Anterior cingulate cortex (tissue), 58 donors: ENCODE measurements around the gene STC2.

Source experiments
- DNase-seq, 58 donors: peaks; one replicate each; lab custom pipeline; 2025; lab: John Stamatoyannopoulos, UW

Gene STC2

DNA sequence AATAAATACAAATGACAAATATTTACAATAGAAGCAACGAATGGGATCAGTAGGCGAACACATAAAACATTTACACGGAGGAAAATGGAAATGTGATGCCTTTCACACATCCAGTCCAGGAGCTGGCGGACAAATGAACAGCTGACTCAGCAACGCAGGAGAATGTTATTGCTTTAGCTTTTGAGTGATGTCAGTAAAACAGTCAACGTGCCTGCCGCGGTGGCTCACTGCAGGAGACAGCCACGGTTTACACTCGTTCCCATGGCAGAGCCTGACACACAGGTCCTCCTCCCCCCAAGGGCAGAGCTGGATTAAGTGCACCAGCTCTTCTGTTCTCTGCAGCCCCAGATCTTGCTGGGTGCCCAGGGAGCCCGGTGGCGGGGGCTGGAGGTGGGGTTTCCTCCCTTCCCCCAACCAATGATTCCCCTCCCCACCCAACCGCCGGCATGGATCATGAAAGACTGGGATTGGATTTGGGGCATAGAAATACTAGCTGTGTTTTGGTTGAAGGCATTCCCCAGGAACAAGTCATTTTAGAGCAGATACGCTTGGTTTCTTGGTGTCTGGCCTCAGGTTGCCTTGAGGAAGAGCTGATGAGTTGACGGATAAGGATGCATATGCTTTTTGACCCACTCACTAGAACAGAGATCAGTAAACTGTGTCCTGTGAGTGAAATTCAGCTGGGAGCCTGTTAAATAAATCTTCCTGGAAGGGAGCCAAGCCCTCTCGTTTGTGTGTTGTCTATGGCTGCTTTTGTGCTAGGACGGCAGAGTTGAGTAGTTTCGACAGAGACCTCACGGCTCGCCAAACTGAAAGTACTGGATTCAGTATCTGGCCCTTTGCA is 12.5 kb downstream of the STC2 start:
- DNase-seq = peak in 8 of 58 donors; percentile 2 to 50 (median 16)

DNA sequence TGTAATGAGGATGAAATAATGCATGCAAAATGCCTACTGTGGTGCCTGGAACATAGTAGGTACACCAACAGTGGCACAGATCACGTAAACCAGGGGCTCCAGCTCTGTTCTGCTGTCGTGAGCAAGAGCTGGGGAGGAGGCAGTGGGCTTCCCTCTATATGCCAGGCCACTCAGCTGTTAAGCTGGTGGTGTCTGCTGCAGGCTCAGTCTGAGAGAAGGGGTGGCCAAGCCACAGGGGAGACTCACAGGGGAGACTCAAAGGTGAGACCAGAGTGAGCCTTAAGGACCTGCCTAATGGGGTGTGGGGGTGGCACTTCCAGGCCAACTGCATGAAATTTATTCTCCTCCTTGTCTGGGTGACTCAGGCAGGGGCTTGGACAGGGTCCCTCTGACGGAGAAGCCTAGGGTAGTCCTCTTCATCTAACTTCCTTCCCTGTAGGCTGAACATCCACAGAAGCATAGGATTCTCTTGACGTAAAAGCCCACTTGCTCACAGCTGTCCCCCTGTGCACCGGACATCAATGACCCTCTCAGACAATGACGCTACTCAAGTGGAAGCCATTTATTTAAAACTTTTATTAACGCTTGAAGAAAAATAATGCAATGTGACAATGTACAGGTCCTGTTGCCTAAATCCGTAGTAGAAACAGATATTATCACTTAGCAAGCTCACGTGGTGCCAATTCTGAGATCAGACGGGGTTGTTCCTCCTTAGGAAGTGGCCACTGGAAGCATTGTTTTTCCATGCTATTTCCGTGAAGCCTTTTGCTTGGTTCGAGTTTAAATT is 13.9 kb downstream of the STC2 start:
- no peak for DNase-seq

DNA sequence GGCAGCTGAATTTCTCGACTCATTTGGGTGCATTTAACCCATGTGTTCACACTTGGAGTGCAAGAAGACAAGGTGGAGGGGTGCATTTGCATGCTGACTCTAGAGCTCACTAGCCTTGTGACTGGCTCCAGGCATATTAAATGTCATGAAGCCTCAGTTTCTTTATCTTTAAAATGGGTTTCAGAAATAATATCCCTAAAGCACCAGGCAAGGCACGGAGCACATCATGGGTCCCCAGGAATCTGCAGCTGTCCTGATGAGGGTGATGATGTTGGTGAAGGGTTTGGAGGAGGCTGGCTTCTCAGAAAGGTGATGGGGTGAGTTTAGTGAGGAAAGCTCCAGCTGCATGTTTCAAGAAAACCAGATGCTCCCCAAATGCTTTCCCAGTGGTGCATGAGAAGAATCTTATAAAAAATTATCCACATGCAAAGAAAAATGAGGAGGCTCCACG is 14.8 kb downstream of the STC2 start:
- no peak for DNase-seq

DNA sequence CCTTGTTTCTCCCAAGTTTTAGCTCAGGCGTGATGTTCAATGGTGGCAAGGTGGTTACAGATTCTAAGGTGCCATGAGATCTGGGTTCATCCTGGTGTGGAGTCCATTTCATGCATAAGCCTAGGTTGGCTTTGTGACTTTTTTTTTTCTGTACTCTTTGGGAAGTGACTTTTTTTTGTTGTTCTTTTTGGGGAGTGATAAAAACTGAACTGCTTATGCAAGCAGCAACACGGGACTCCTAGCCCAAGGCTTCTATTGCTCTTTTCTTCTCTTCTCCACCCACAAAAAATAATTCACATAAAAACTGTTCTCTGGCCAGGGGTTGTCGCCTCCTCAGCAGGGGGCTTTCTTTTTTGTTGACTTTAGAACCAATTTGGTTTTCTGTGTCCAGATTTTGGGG is 15.4 kb downstream of the STC2 start:
- no peak for DNase-seq

DNA sequence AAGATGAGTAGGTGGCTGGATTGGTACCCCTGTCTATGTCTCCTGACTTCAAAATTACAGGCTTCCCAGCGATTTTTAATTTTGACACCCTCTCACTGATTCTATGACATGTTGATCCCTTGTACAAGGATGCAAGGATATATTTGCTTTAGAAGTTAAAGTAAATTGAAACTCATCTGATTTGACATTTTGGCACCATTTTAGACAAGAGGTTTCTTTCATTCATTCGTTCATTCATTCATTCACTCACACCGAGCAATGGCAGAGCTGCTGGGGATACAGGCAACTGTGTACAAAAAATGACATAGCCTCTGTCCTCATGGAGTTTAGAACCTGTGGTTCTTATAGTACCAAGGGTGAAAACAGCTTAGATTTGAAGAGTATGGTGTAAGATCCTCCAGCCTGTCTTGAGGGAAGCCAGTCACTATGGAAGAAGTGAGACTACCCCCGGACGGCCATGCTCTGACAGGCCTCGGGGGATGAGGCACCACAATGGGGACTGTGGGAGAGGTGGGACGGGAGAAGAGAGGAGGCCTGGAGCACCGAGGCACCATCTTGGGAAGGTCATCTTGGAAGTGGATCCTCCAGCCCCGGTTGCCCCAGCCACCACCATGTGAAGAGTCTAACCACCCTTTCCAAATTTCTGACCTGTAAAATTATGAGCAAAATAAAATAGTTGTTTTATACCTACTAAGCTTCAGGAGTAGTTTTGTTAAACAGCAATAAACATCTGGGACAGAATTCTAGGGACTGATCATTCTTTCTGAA is 16.2 kb downstream of the STC2 start:
- DNase-seq = no peak

DNA sequence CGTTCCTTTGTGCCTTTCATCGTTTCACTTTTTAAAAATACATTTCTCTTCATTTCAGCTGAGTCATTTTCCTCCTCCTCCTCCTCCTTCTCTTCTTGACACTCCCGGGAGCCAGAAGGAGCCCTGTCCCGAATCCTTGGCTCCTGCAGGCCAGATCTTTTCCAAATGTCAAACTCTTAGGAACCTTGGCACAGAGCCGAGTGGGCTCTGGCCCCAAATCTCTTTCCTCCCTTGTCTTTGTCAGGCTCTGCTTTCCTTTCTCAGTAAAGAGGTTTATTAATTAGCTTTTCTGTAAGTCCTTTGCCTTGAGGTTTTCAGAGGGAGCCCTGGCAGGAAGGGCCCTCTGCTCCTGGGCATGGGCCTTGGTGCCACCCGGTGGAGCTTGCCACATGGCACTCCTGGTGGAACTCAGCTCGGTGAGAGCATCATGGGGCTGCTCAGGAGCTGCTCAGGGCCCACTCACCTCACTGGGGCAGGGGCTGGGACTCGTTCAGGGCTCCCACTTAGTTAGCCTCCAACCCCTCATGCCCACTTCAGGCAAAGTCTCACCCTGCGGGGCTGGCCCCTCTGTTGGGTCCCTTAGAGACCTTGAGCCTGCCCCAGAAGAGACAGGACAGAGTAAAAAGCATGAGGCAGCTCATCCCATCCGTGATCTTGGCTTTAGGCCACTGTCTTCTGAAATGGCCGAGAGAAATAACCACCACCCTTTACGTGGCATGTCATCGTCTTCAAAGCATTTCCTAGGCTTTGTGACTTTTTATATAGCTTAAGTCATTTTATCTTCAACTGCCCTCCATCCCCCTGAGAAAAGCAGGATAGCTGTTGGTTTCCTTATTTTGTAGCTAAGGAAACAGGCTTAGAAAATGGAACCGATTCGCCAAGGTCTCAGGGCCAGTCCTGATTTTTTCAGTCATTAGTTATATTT is 17.1 kb downstream of the STC2 start:
- DNase-seq = peak in 46 of 58 donors; percentile 18 to 86 (median 44)

DNA sequence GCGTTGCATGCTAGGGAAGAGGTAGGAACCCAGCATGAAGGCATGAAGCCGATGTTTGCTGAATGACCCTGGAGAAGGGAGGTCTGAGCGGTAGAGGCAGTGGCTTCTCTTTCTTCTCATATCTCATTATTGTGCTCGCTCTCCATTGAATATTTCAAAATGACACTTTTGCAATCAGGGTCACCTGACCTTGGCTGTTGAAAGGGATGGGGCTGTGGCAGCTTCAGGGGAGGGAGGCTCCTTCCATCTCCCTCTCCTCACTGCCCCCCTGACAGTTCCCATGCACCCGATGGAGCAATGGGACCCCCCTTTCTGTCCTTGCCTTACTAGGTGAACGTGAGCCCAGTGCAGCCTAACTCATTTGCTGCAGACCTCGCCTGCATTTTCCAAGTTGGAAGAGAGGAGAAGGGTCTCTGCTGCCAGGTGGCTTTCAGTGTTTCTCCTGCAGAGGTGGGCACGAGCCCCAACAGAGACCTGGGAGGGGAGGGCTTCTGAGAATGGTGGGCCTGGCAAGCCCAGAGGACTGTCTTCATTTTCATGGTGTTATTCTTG is 17.9 kb downstream of the STC2 start:
- DNase-seq = no peak

DNA sequence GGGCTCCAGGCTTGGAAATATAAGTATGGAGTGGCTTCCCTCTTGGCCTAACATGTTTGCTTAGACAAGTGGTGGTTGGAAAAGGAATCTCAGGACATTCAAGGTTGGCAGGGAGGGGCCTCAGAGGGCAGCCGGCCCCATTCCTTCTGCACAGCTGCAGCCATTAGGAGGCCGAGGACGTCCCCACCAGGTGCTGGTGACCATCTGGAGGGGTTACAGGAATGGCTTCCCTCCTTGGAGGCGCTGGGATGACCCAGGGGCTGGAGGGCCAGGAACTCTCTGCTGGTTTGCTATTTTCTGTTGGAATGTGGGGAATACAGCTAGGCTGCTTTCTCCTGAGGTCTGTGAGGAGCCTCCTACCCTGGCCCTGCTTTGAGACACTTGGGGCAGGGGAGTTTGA is 18.5 kb downstream of the STC2 start:
- no peak for DNase-seq

DNA sequence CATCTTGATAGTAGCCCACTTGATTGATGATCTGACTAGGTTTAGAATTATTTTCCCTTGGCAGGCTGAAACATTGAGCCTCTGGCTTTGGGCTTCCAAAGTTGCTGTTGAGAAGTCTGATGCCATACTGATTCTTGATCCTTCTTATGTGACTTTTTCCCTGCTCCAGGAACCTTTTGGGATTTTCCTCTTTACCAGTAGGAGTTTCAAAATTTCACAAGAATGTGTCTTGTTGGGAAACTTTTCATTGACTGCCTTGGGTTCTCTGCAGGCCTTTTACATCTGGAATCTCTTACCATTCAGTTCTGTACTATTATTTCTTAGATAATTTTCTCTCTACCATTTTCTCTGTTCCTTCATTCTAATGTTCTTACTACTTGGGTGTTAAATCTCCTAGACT is 20.0 kb downstream of the STC2 start:
- no peak for DNase-seq

DNA sequence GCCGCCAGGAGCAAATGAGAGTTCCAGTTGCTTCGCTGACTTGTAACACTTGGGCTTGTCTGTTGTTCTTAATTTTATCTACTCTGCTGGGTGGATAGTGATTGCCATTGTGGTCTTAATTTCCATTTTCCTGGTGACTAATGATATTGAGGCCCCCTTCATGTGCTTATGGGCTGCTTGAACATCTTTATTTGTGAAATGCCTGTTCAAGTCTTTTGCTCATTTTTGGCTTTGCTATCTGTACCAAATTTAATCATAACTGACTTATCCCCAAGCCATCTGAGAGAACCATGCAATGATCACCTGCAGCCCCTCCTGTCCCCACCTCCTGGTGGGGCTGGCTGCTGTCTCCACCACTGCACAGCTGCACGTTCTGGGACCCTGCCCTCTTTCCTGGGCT is 20.5 kb downstream of the STC2 start:
- DNase-seq = no peak

DNA sequence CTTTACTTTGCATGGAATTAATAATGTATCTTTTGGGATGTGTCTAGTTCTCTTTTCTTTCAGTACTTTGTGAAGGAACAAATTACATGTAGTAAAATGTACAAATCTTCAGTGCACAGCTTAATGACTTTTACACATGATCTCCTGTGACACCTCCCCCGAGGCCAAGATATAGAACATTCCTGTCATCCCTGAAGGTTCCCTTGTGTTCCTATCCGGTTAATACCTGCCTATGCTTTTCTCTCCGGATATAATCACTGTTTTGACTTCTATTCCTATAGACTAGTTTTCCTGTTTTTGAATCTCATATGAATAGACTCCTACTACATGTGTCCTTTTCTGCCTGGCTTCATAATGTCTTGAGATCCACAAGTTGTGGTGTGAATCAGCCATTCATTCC is 21.5 kb downstream of the STC2 start:
- DNase-seq = no peak

DNA sequence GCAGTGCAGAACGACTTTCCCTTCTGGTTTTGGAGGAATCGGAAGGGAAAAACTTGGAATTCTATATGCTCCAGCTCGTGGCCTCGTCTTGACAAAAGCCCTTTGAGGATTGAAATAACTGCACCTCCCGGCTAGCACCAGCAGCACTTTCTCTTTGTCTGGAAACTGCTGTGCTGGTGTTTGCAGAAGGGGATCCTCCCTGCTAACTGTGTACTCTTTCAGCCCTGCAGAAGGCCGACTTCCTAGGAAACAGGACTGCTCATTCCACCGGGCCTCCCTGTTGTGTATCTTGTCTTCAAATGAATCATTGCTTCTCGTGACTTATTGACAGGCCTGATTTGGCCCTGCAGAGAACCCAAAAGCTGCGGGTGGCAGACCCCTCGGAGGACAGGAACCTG is 23.6 kb downstream of the STC2 start:
- no peak for DNase-seq

DNA sequence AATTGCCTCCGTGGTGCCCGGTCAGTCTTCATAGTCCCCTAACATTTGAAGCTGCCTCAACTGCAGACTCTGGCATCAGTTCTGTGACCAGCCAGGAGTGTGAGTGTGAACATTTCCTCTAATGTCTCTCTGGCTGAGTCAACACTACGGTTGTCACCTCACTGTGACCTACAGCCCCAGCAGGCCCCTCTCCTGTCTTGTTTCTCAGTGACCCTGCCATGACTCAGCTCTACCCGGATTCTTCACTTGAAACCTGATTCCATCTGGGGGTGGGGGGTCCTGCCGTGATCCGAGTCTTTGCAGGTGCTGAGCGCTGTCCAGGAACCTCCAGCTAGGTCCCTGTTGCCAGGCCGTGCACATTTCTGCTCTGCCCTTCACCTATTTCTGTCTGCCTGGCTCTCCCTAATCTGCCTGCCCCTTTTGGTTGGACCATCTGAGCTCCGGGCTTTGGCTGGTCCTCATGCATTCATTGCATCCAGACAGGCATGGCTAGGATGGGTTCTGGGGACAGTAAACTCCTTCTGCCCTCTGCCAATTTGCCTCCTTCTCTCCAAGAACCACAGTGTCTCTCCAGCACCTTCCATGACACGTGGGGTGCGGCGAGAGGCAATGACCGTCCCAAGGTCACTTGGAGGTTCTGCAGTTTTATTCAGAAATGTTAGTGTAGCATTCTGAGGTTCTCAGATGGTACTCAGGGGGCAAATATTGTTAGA is 24.2 kb downstream of the STC2 start:
- DNase-seq = no peak

DNA sequence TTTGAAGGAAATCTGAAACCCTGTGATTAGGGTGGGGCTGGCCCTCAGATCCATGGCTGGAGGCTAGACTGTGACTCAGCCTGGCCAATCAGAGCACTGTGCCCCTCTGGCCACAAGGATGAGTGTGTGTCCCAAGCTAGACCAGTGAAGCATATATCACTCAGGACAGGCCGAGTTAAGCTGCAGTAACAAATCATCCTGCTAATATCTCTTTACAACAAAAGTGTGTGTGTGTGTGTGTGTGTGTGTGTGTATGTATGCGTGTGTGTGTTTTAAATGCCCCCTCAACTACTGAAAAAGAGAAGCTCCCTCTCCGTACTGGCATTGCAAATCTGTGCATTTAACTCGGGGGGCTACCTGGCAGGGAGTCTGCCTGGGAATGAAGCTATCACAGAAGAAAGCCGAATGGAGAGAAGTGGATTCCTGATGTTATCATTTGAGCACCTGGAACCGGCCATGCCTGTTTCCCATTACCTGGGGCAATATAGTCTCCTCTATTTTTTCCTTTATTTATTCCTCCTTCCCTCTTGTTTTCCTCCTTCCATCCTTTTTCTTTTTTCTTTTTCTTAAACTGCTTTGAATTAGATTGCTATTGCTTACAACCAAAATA is 25.6 kb downstream of the STC2 start:
- DNase-seq = no peak

DNA sequence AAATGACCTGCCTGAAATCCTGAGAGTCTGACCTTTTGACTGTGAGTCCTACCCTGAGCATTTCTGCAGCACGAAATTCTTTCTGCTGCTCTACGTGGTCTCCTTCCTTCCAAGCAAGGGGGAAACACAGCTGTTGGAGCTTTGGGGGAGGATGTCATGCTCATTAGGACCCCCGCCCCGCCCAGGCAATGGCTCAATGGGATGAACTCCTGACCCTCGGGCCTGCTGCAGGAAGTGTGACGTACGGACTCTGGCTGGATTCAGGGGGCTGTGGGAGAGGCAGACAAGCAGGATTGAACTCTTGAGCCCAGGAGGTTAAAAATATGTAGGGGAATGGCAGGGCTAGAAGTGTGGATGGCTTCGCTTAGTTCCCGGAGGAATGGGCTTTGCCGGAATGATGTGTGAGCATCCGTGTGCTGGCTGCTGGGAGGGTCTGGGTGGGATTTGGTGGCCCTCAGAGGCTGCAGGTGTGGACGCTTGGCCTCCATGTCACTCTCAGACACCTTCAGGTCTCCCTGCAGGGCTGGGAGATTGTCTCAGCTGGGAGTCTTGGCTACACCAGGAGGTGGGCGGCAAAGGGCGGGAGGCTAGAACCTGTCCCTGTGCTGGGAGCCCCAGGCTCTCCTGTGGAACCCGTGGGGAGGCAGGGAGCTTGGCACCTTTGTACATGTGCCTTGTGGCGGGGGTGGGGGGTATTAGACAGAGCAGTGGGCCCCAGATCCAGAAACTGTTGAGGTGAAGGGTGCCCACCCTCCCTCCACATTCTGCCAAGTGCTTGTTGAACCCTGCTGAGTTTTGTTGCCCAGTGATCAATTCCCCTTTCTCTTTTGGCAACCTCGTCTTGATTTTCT is 26.3 kb downstream of the STC2 start:
- DNase-seq = no peak

DNA sequence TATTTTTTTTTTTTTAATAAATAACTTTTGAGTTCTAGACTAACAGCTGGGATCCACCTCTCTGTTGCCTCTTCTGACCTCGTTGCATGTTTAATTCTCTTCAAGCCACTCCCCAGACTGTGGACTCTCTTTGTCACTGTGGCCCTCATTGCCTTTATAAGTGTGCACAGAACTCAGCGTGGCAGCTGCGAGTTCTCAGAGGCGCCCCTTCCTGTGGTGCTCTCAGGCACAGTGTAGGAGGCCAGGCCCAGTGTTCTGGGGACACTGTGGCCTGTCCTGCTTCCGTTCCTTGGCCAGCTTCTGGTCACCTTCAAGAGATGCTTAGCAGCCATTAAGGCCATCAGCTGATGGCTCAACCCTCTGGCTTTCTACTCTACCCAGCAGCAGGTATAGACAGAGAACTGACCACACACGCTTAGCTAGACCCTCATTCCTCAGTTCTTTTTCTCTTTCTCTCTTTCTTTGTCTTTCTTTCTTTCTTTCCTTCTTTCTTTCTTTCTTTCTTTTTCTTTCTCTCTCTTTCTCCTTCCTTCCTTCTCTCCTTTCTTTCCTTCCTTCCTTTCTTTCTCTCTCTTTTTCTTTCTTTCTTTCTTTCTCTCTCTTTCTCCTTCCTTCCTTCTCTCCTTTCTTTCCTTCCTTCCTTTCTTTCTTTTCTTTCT is 27.7 kb downstream of the STC2 start:
- no peak for DNase-seq

DNA sequence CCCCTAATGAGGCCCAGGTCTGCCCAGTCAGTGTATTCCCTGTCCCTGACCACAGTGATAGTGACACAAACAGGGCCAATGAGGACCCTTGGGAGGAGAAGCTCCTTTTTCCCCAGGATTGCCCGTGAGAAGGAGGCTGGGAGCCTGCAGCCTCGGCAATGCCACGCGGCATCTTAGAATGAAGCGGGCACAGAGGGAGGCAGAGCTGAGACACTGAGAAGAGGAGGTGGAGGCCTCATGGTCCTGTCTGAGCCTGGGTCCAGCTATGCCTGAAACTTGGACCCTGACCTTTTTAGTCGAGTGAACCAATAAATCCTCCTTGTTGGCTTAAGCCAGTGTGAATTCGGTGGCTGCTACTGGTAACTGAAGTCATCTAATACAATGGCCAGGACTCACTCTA is 28.4 kb downstream of the STC2 start:
- no peak for DNase-seq
